Body of pancreas (tissue), 4 donors: ENCODE measurements around the gene DDX49. TPM values are rescaled to one million over a fixed set of nuclear protein-coding genes. Genes with fewer than 3 reads are reported as not detected.

Source experiments
- ATAC-seq: fragments of 150-250 bp; one replicate; pipeline ENCODE4 v1.9.1; 2016
- DNase-seq, 4 donors: peaks; one replicate each; pipeline ENCODE4 v3.0.0-alpha.2; 2019
- H3K27ac ChIP-seq, 4 donors: fragments of 200-600 bp; sonication (generic); 1 replicate in 3 of 4; 2 replicates in 1 of 4; pipeline versions ENCODE4 v1.5.1 to v1.6.1; 2016 to 2019; ENCODE audit warnings: mild to moderate bottlenecking in 1 of 4, mixed read lengths in 1 of 4, moderate library complexity in 1 of 4
- H3K27me3 ChIP-seq, 2 donors: fragments of 200-600 bp; sonication (generic); one replicate each; pipeline ENCODE4 v1.6.0; 2016; ENCODE audit warnings: mild to moderate bottlenecking in 1 of 2
- H3K36me3 ChIP-seq, 2 donors: fragments of 200-600 bp; sonication (generic); replicated peaks in 1 of 2; 2 replicates each; pipeline ENCODE4 v1.5.1; 2016; ENCODE audit warnings: low read depth in 2 of 2; ENCODE audit not compliant: insufficient read depth in 1 of 2
- H3K4me1 ChIP-seq: fragments of 200-600 bp; sonication (generic); one replicate; pipeline ENCODE4 v1.6.0; 2016
- H3K4me3 ChIP-seq, 2 donors: fragments of 200-600 bp; sonication (generic); 1 replicate in 1 of 2; 2 replicates in 1 of 2; pipeline ENCODE4 v1.5.1; 2016 to 2019
- H3K9me3 ChIP-seq, 3 donors: fragments of 200-600 bp; sonication (generic); 1 replicate in 2 of 3; 2 replicates in 1 of 3; pipeline ENCODE4 v1.5.1; 2016
- POLR2A ChIP-seq, 3 donors: fragments of 450-650 bp; IDR thresholded peaks; one replicate each; pipeline ENCODE4 v1.6.1; 2016; ENCODE audit warnings: antibody characterized with exemption in 3 of 3, mild to moderate bottlenecking in 2 of 3
- WGBS, 2 donors: methylation state at CpG; one replicate each; pipeline ENCODE4 v1.1.5; 2017; 5-methylcytosine and 5-hydroxymethylcytosine counted together
- intact Hi-C: fragments of 100-400 bp; cut with DNase I; formaldehyde crosslinking; loops from one replicate; pipeline ENCODE4 v1.15.1; 2023
- total RNA-seq, 2 donors: library from RNA; depleted of rRNA; stranded (reverse); fragments of >200 nt; gene quantifications; one replicate each; pipeline ENCODE4 v1.1.0, GENCODE V29; 2016
- TF ChIP-seq, protein P1 (sequence below), 7 experiments: fragments of 450-650 bp in 4 of 7; fragments of 200-600 bp in 3 of 7; sonication (generic) in 3 of 7; IDR thresholded peaks; one replicate each; pipeline ENCODE4 v1.5.1; 2016 to 2019; ENCODE audit warnings: antibody characterized with exemption in 7 of 7

Gene DDX49
- total RNA-seq, 2 donors from 2014 or later = 39.4 to 44.2 TPM

GRCh38 chr19:18893587-18894253 lies 25.8 kb upstream of the DDX49 start:
- TF ChIP-seq POLR2A (IDR thresholded peaks at IDR 0.05) = no peak
- TF ChIP-seq, protein P1, sequence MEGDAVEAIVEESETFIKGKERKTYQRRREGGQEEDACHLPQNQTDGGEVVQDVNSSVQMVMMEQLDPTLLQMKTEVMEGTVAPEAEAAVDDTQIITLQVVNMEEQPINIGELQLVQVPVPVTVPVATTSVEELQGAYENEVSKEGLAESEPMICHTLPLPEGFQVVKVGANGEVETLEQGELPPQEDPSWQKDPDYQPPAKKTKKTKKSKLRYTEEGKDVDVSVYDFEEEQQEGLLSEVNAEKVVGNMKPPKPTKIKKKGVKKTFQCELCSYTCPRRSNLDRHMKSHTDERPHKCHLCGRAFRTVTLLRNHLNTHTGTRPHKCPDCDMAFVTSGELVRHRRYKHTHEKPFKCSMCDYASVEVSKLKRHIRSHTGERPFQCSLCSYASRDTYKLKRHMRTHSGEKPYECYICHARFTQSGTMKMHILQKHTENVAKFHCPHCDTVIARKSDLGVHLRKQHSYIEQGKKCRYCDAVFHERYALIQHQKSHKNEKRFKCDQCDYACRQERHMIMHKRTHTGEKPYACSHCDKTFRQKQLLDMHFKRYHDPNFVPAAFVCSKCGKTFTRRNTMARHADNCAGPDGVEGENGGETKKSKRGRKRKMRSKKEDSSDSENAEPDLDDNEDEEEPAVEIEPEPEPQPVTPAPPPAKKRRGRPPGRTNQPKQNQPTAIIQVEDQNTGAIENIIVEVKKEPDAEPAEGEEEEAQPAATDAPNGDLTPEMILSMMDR (IDR thresholded peaks at IDR 0.05) = no peak
- Histone ChIP-seq H3K27ac (no peak overlapping the region), H3K9me3 (no peaks in the 10 kb centered on the region), H3K4me3 (no peak overlapping the region), H3K4me1 (peaks cover 15% of the 10 kb centered on the region), H3K27me3 (peaks cover 0 to 6% of the 10 kb centered on the region in 2 donors), H3K36me3 (no peaks in the 10 kb centered on the region)
- ATAC-seq = no peak
- DNase-seq = no peak
- intact Hi-C loops = no loop called here
- WGBS, 2 donors = 38 to 55% methylated on average over 15 to 17 of the region's 18 CpGs

DNA sequence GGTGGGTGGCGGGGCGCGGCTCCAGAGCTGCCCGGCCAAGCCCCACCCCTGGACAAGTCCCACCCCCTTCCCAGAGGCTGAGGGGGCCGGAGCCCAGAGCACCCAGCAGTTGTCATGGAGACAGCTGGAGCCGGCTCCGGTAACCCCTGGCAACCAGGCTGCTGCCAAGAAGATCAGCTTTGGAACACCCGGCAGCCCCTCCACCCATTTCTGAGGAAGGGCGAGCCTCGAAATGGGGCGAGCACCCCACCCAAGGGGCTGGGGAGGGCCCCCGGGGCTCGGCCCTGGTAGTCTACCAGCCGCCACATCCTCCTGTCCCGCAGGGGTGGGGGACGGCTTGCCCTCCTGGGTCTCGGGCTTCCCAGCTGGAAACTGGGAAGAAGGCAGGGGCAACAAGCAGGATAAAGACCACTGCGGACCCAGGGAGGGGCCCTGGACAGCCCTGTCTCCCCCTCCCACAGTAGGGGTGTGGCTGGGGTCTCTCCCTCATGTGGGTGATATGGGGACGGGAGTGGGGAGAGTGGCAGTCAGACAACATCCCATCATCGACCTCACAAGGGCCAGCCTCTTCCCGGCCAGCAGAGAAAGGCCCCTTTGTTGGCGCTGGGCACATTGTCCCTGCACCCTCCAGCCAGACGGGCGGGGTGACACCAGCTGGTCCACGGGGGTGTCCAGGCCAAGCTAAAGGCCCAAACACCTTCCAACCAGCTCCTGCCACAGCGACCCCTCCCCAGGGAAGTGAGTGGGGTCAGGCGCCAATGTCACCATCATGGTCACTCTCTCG lies 25.1 kb upstream of the DDX49 start:
- Histone ChIP-seq H3K27ac (no peak overlapping the region), H3K9me3 (no peaks in the 10 kb centered on the region), H3K36me3 (no peaks in the 10 kb centered on the region), H3K27me3 (peaks cover 0 to 6% of the 10 kb centered on the region in 2 donors), H3K4me3 (no peak overlapping the region), H3K4me1 (peaks cover 15% of the 10 kb centered on the region)
- DNase-seq (peak in 1 of 4 donors; percentile 41), ATAC-seq (no peak)
- 3 to 9% methylated on average over 4 to 28 of the region's 28 CpGs for WGBS, 2 donors
- intact Hi-C loops = no loop called here
- TF ChIP-seq, protein P1 (IDR thresholded peaks at IDR 0.05) = no peak
- no peak for TF ChIP-seq POLR2A (IDR thresholded peaks at IDR 0.05)

- no peaks in the 10 kb centered on the region for H3K9me3 ChIP-seq
- H3K36me3 ChIP-seq = peaks cover 0 to 2% of the 10 kb centered on the region in 2 donors
- H3K4me1 ChIP-seq = peaks cover 15% of the 10 kb centered on the region
- ATAC-seq (peak; percentile 21), DNase-seq (peak in 3 of 4 donors; percentile 33 to 51 (median 48))
- no peak overlapping the region for H3K27ac ChIP-seq
- H3K4me3 ChIP-seq = no peak overlapping the region
- 1% methylated on average over 55 of the region's 72 CpGs; no CpG with 5 or more reads in 1 of the 2 donors for WGBS, 2 donors
- intact Hi-C loops = no loop called here
- H3K27me3 ChIP-seq = peaks cover 0 to 6% of the 10 kb centered on the region in 2 donors
- TF ChIP-seq POLR2A (IDR thresholded peaks at IDR 0.05) = no peak
- TF ChIP-seq, protein P1 (IDR thresholded peaks at IDR 0.05) = peak in 4 of 7 experiments; percentile 8 to 38 (median 24)
Measured at GRCh38 chr19:18895038-18895823, 24.3 kb upstream of the DDX49 start.

DNA sequence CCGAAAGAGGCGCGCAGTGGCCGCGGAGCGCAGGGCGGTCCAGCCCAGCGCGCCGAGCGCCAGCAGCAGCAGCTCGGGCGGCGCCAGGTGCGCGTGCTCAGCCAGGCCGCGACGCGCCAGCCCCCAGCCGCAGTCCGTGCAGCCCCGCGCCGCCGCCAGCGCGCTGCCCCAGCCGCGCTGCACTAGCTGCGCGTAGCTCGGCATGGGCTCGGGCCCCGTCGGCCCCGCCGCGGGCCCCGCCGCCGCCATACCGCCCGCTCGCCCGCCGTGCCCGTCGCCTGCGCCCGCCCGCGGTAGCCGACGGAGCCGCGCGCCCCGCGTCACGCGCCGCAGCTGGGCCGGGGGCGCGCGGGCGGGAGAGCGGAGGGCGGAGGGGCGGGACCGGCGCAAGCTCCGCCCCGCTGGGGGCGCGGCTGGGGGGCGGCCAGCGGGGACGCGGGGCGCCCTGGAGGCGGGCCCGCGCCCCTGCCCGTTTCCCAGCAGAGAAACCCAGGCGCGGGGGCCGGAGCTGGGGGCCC lies 23.6 kb upstream of the DDX49 start, which contains the start of gene CERS1:
Gene CERS1, minus strand, starts transcription at position 335 of the 518 bp plus-strand sequence. Its CDS starts 86 bp downstream, at position 249.
- Histone ChIP-seq H3K27me3 (peaks cover 0 to 6% of the 10 kb centered on the region in 2 donors), H3K4me1 (peaks cover 15% of the 10 kb centered on the region), H3K9me3 (no peaks in the 10 kb centered on the region), H3K4me3 (no peak within 1 kb of the TSS), H3K36me3 (peaks cover 2 to 3% of the 10 kb centered on the region in 2 donors), H3K27ac (no peak within 1 kb of the TSS)
- WGBS, 2 donors = 1% methylated on average over 83 of the region's 89 CpGs; no CpG with 5 or more reads in 1 of the 2 donors
- TF ChIP-seq, protein P1 (IDR thresholded peaks at IDR 0.05) = no peak
- no peak for TF ChIP-seq POLR2A (IDR thresholded peaks at IDR 0.05)
- ATAC-seq (no peak), DNase-seq (no peak)
- intact Hi-C loops = no loop called here
